A549 treated with AZD2906 at 1 μM for 4 hours (cell line): ENCODE measurements around the gene LMTK3. TPM values are rescaled to one million over a fixed set of nuclear protein-coding genes. Genes with fewer than 3 reads are reported as not detected.

Experiments used
- total RNA-seq: library from RNA; stranded (reverse); fragments of 200-300 nt; extraction: Qiagen RNA extraction; gene quantifications from 5 replicates; pipeline ENCODE4 v1.2.3, GENCODE V29; 2022

Gene LMTK3, protein sequence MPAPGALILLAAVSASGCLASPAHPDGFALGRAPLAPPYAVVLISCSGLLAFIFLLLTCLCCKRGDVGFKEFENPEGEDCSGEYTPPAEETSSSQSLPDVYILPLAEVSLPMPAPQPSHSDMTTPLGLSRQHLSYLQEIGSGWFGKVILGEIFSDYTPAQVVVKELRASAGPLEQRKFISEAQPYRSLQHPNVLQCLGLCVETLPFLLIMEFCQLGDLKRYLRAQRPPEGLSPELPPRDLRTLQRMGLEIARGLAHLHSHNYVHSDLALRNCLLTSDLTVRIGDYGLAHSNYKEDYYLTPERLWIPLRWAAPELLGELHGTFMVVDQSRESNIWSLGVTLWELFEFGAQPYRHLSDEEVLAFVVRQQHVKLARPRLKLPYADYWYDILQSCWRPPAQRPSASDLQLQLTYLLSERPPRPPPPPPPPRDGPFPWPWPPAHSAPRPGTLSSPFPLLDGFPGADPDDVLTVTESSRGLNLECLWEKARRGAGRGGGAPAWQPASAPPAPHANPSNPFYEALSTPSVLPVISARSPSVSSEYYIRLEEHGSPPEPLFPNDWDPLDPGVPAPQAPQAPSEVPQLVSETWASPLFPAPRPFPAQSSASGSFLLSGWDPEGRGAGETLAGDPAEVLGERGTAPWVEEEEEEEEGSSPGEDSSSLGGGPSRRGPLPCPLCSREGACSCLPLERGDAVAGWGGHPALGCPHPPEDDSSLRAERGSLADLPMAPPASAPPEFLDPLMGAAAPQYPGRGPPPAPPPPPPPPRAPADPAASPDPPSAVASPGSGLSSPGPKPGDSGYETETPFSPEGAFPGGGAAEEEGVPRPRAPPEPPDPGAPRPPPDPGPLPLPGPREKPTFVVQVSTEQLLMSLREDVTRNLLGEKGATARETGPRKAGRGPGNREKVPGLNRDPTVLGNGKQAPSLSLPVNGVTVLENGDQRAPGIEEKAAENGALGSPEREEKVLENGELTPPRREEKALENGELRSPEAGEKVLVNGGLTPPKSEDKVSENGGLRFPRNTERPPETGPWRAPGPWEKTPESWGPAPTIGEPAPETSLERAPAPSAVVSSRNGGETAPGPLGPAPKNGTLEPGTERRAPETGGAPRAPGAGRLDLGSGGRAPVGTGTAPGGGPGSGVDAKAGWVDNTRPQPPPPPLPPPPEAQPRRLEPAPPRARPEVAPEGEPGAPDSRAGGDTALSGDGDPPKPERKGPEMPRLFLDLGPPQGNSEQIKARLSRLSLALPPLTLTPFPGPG (N-terminal part only)
- 2.5 to 5.4 TPM (median 5.0 TPM) in 5 replicates for total RNA-seq

DNA sequence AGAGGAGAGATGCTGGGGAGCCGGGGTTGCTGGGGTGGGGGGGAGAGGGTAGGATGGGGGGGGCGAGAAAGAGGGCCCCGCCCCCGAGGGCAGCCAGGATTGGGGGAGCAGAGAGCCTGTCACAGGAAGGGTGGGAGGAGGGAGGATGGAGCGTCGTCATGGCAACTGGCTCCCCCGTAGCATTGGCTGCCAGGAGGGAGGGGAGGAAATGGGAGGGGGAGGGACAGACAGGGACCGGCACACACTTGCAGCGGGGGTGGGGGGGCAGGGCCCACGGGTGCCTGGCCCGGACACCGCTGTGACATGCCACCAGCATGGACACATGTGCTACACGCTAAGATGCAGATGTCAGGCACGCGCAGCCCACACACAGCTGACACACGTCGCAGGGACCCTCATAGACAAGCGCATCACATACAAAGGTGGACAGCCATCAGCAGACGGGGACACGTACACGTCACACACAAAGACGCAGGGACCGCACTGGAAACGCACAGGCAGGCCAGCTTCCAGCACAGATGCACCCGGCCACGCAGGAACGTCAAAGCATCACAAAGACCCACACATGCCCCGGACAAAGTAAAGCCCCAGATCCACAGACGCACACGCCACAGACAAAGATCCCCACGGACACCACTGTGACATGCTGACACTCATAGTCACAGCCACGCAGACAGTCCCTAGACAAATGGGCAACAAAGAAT is at the start of gene LMTK3:
Gene LMTK3 (minus strand): TSS at position 36 of the 704 bp plus-strand sequence. CDS start 259 bp downstream, outside the sequence.

DNA sequence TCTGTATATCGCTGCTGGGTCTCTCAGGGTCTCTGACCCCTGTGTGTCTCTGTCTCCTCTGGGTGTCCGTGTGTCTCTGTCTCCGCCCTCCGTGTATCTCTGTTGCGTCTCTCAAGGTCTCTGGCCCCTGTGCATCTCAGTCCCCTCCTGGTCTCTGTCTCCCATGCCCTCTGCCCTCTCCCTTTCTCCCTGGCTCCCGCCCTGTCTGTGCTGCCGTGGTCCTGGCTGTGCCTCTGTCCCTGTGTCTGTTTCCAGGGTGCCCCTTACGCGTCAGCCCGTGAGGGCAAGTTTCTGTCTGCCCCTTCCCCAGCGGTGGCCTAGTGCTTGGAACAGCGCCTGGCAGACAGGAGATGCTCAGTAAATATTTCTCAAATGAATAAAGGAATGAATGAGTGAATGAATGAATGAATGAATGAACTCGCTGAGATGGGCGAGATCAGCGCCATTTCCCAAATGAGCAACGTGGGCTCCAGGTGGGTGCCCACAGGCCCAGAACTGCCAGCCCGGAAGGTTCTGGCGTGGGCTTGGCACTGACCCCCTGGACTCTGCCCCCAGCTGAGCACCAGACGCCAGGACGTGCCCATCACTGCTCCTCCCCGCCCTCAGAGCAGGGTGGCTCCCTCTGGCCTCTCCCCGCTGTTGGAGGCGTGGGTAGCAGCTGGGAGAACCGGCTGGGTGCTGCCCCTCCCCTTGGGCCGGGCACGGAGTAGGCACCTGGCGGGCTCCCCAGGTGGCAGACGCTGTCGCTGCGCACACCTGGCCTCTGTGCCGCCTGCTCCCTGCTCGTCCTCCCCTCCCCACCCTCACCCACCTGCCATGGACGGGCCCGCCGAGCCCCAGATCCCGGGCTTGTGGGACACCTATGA is 40.0 kb upstream of the LMTK3 start, which contains the start of gene SULT2B1:
Gene SULT2B1 (plus strand): TSS at position 736 of the 866 bp plus-strand sequence. CDS start 81 bp downstream, at position 817.

DNA sequence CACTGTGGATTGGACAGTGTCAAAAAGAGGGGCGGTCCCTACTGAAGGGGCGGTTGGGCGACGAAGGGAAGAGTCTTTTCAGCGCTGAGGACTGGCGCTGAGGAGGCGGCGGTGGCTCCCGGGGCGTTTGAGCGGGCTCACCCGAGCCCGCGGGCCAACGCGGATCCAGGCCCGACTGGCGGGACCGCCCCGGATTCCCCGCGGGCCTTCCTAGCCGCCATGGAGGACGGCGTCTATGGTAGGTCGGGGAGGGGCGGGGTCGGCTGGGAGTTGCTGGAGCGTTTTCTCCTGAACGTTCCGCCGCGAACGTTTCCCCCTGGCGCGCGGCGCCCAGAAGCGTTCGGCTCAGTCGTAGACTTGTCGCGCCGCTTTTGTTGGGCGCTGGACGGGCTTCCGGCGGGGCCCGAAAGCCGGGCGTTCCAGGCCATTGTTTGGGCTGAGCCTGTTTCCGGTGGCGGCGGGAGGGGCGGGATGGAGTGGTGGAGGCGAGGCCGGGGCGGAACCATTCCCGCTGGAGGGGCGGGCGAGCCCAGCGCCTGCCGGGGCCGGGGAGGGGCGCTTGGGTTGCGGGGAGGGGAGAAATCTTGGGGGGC is 42.2 kb downstream of the LMTK3 start, which contains the start of gene CYTH2:
Gene CYTH2 (plus strand): TSS at position 81 of the 593 bp plus-strand sequence. CDS start 139 bp downstream, at position 220.

DNA sequence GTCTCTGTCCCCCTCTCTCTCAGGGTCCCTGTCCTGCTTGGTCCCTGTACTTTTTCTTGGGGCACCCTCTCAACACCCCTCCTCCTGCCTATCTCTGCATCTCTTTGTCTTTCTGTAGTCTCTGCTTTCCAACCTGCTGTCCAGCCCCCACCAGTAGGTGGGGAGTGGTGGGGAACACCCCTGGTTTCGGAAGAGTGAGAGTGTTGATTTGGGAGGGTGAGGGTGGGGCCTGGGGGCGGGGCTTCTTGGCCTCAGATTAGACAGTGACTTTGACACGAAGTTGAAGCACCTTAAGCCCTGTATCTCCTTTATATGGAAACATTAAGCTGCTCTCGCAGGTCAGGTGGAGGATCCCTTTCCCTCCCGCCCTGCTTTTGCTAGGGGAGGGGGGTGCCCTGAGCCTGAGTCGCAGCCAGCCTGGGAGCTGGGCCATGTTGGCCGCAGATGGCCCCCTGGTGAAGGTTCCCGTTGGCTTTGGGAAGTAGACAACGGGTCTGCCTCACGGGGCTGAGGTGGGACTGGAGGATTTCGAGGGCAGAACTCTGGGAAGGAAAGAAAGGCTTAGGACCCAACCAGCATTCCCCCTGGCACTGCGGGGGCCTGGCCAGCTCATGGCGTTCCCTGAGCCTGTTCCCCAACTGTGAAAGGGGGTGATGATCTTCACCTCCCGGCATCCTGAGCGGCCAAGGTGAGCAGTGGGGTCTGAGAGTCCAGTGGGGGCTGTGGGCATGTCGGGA is 56.3 kb downstream of the LMTK3 start, which contains the start of gene KCNJ14:
Gene KCNJ14 (plus strand): TSS at position 404 of the 737 bp plus-strand sequence. CDS start 6,151 bp downstream, outside the sequence.

DNA sequence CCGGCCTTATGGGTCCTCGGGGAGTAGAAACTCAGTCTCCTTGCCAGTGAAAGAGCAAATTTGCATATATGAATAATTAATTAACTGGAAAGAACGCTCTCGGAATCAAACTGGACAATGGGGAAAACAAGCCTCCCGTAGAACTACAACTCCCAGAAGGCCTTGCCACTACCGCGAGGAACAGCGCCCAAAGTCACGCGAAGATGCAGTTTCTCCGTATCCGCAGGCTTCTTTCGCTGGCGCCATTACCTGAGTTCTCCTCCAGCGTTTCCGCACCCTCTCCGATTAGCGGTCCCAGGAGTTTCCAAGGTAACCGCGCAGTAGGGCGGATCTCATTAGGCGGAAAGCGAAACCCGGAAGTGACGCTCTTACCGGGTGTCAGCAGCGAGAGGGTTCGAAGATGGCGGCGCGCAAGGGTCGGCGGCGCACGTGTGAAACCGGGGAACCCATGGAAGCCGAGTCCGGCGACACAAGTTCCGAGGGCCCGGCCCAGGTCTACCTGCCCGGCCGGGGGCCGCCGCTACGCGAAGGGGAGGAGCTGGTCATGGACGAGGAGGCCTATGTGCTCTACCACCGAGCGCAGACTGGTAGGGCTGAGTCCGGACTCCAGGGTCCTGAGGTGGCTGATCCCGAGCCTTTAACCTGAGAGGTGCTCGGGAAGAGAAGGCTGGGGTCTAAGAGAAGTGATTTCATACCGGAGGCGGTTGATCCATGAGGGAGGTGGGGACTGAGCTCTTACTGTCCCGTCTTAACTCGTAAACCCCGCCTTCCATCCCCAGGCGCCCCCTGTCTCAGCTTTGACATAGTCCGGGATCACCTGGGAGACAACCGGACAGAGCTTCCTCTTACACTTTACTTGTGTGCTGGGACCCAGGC is 65.8 kb downstream of the LMTK3 start, which contains the start of gene GRWD1:
Gene GRWD1 (plus strand): TSS at position 378 of the 876 bp plus-strand sequence. CDS start 23 bp downstream, at position 401.

Other genes with a start within 250 kb of the LMTK3 start
- 6.8 to 10.7 TPM (median 7.6 TPM) in 5 replicates for gene ZNF114, start 241.8 kb downstream of the LMTK3 start, total RNA-seq
- 430 to 471 TPM (median 441 TPM) in 5 replicates for gene EMP3, start 186.3 kb downstream of the LMTK3 start, total RNA-seq
- gene TMEM143, start 147.9 kb downstream of the LMTK3 start, total RNA-seq = 3.3 to 5.0 TPM (median 4.4 TPM) in 5 replicates
- 2.0 to 3.8 TPM (median 3.0 TPM) in 5 replicates for gene SYNGR4, start 147.5 kb downstream of the LMTK3 start, total RNA-seq
- gene KDELR1, start 120.3 kb downstream of the LMTK3 start, total RNA-seq = 392 to 442 TPM (median 433 TPM) in 5 replicates
- 5.6 to 8.5 TPM (median 8.1 TPM) in 5 replicates for gene GRIN2D, start 118.2 kb downstream of the LMTK3 start, total RNA-seq
- gene GRWD1, start 65.9 kb downstream of the LMTK3 start, total RNA-seq = 109 to 124 TPM (median 114 TPM) in 5 replicates
- gene KCNJ14, start 56.3 kb downstream of the LMTK3 start, total RNA-seq = 0.80 to 1.6 TPM (median 1.1 TPM) in 5 replicates
- gene CYTH2, start 42.5 kb downstream of the LMTK3 start, total RNA-seq = 55.7 to 66.9 TPM (median 63.2 TPM) in 5 replicates
- 13.7 to 18.5 TPM (median 15.6 TPM) in 5 replicates for gene SULT2B1, start 40.3 kb upstream of the LMTK3 start, total RNA-seq
- gene SPACA4, start 94.9 kb upstream of the LMTK3 start, total RNA-seq = 0.06 TPM in 1 of 5 replicates, not detected in the others
- gene FAM83E, start 103.2 kb upstream of the LMTK3 start, total RNA-seq = 0.12 to 0.40 TPM (median 0.21 TPM) in 5 replicates
- 3,280 to 3,604 TPM (median 3,357 TPM) in 5 replicates for gene RPL18, start 107.3 kb upstream of the LMTK3 start, total RNA-seq
- gene SPHK2, start 107.7 kb upstream of the LMTK3 start, total RNA-seq = 10.1 to 17.9 TPM (median 15.0 TPM) in 5 replicates
- gene DBP, start 125.5 kb upstream of the LMTK3 start, total RNA-seq = 1.4 to 2.6 TPM (median 1.9 TPM) in 5 replicates
- gene CA11, start 134.4 kb upstream of the LMTK3 start, total RNA-seq = 6.9 to 11.7 TPM (median 9.4 TPM) in 5 replicates
- 0.06 to 0.22 TPM (median 0.15 TPM) in 5 replicates for gene NTN5, start 161.2 kb upstream of the LMTK3 start, total RNA-seq
- gene FUT2, start 184.1 kb upstream of the LMTK3 start, total RNA-seq = not detected in 5 replicates
- gene MAMSTR, start 207.9 kb upstream of the LMTK3 start, total RNA-seq = 0.25 to 0.52 TPM (median 0.35 TPM) in 5 replicates
- 0.42 to 0.98 TPM (median 0.45 TPM) in 5 replicates for gene RASIP1, start 228.8 kb upstream of the LMTK3 start, total RNA-seq
- not detected in 5 replicates for gene IZUMO1, start 235.1 kb upstream of the LMTK3 start, total RNA-seq
- 0.04 to 0.13 TPM (median 0.06 TPM) in 5 replicates for gene FUT1, start 240.8 kb upstream of the LMTK3 start, total RNA-seq
- gene FGF21, start 243.7 kb upstream of the LMTK3 start, total RNA-seq = not detected in 5 replicates